Activated T-cell treated with anti-CD3 and anti-CD28 coated beads, Interleukin-2, amount 50 U/mL, for 24 hours (primary cell): ENCODE results near the gene NDUFS3.
A peak's percentile ranks its signal among the peaks of the same experiment; 100 is the strongest.

Experiments
- DNase-seq: peaks from one replicate; pipeline ENCODE4 v3.0.0-alpha.2; 2020
- H3K27ac Mint-ChIP-seq: 2 replicates; pipeline ENCODE4 v1.8.0; 2020; ENCODE audit warnings: mild to moderate bottlenecking, mixed read lengths
- H3K27me3 Mint-ChIP-seq: 2 replicates; pipeline ENCODE4 v1.8.0; 2020; ENCODE audit warnings: mixed read lengths
- H3K36me3 Mint-ChIP-seq: 2 replicates; pipeline ENCODE4 v1.8.0; 2020; ENCODE audit warnings: low read depth, mixed read lengths
- H3K4me1 Mint-ChIP-seq: 2 replicates; pipeline ENCODE4 v1.8.0; 2020; ENCODE audit warnings: low read depth, mixed read lengths
- H3K4me3 Mint-ChIP-seq: 2 replicates; pipeline ENCODE4 v1.8.0; 2020; ENCODE audit warnings: mild to moderate bottlenecking, moderate library complexity, mixed read lengths
- H3K9me3 Mint-ChIP-seq: 2 replicates; pipeline ENCODE4 v1.8.0; 2020; ENCODE audit warnings: mixed read lengths

The NDUFS3 gene

GRCh38 chr11:47570651-47571356, 8.1 kb upstream of the NDUFS3 start:
- no peaks in the 10 kb centered on the region for H3K27me3 Mint-ChIP-seq
- DNase-seq: no peak
- H3K9me3 Mint-ChIP-seq: no peaks in the 10 kb centered on the region
- no peak overlapping the region for H3K4me3 Mint-ChIP-seq
- H3K4me1 Mint-ChIP-seq: peaks cover 27% of the 10 kb centered on the region
- peaks cover 86% of the 10 kb centered on the region for H3K36me3 Mint-ChIP-seq
- H3K27ac Mint-ChIP-seq: peak overlapping the region; percentile 88

- DNase-seq: no peak
- H3K27me3 Mint-ChIP-seq: no peaks in the 10 kb centered on the region
- peak overlapping the region; percentile 88 for H3K27ac Mint-ChIP-seq
- H3K9me3 Mint-ChIP-seq: no peaks in the 10 kb centered on the region
- peaks cover 26% of the 10 kb centered on the region for H3K4me1 Mint-ChIP-seq
- H3K4me3 Mint-ChIP-seq: no peak overlapping the region
- peaks cover 88% of the 10 kb centered on the region for H3K36me3 Mint-ChIP-seq
Measured at GRCh38 chr11:47571357-47571729, 7.5 kb upstream of the NDUFS3 start.

- DNase-seq: no peak
- peaks cover 23% of the 10 kb centered on the region for H3K4me1 Mint-ChIP-seq
- H3K27ac Mint-ChIP-seq: peak overlapping the region; percentile 69
- H3K9me3 Mint-ChIP-seq: no peaks in the 10 kb centered on the region
- H3K36me3 Mint-ChIP-seq: peaks cover 88% of the 10 kb centered on the region
- no peaks in the 10 kb centered on the region for H3K27me3 Mint-ChIP-seq
- no peak overlapping the region for H3K4me3 Mint-ChIP-seq
Measured at GRCh38 chr11:47571895-47572294, 7.0 kb upstream of the NDUFS3 start.

GRCh38 chr11:47572715-47573255, 6.1 kb upstream of the NDUFS3 start:
- Mint-ChIP-seq H3K9me3 (no peaks in the 10 kb centered on the region), H3K4me3 (no peak overlapping the region), H3K4me1 (peaks cover 31% of the 10 kb centered on the region), H3K36me3 (peaks cover 97% of the 10 kb centered on the region), H3K27me3 (no peaks in the 10 kb centered on the region), H3K27ac (peak overlapping the region; percentile 69)
- DNase-seq: no peak

- no peaks in the 10 kb centered on the region for H3K27me3 Mint-ChIP-seq
- H3K9me3 Mint-ChIP-seq: no peaks in the 10 kb centered on the region
- no peak overlapping the region for H3K4me3 Mint-ChIP-seq
- H3K36me3 Mint-ChIP-seq: peaks cover 99% of the 10 kb centered on the region
- no peak for DNase-seq
- H3K4me1 Mint-ChIP-seq: peaks cover 35% of the 10 kb centered on the region
- H3K27ac Mint-ChIP-seq: peak overlapping the region; percentile 18
Measured at GRCh38 chr11:47573321-47573720, 5.6 kb upstream of the NDUFS3 start.

GRCh38 chr11:47577460-47578041, 1.3 kb upstream of the NDUFS3 start:
- no peak for DNase-seq
- Mint-ChIP-seq H3K27me3 (no peaks in the 10 kb centered on the region), H3K27ac (peak overlapping the region; percentile 99), H3K4me3 (peak overlapping the region; percentile 93), H3K9me3 (no peaks in the 10 kb centered on the region), H3K4me1 (peaks cover 44% of the 10 kb centered on the region), H3K36me3 (peaks cover 99% of the 10 kb centered on the region)

GRCh38 chr11:47583844-47584243, 5.0 kb downstream of the NDUFS3 start:
- peaks cover 20% of the 10 kb centered on the region for H3K4me1 Mint-ChIP-seq
- peaks cover 78% of the 10 kb centered on the region for H3K36me3 Mint-ChIP-seq
- no peaks in the 10 kb centered on the region for H3K27me3 Mint-ChIP-seq
- H3K4me3 Mint-ChIP-seq: no peak overlapping the region
- H3K27ac Mint-ChIP-seq: no peak overlapping the region
- no peak for DNase-seq
- H3K9me3 Mint-ChIP-seq: no peaks in the 10 kb centered on the region

GRCh38 chr11:47586098-47586855, 7.4 kb downstream of the NDUFS3 start, which contains the start of gene FAM180B:
TSS of gene FAM180B (plus strand) at chr11:47586678. CDS start at chr11:47586769, 91 bp downstream.
- Mint-ChIP-seq H3K4me1 (peaks cover 4% of the 10 kb centered on the region), H3K36me3 (peaks cover 55% of the 10 kb centered on the region)

GRCh38 chr11:47587039-47587716, 8.3 kb downstream of the NDUFS3 start:
- H3K4me3 Mint-ChIP-seq: no peak overlapping the region
- DNase-seq: no peak
- H3K36me3 Mint-ChIP-seq: peaks cover 46% of the 10 kb centered on the region
- H3K27ac Mint-ChIP-seq: no peak overlapping the region
- peaks cover 2% of the 10 kb centered on the region for H3K4me1 Mint-ChIP-seq
- no peaks in the 10 kb centered on the region for H3K9me3 Mint-ChIP-seq
- peaks cover 5% of the 10 kb centered on the region for H3K27me3 Mint-ChIP-seq

More at GRCh38 chr11:47586098-47586855, 7.4 kb downstream of the NDUFS3 start, which contains the start of gene FAM180B:
- no peak for DNase-seq
- no peak within 1 kb of the TSS for H3K4me3 Mint-ChIP-seq
- no peaks in the 10 kb centered on the region for H3K27me3 Mint-ChIP-seq
- no peak within 1 kb of the TSS for H3K27ac Mint-ChIP-seq
- no peaks in the 10 kb centered on the region for H3K9me3 Mint-ChIP-seq

- no peaks in the 10 kb centered on the region for H3K9me3 Mint-ChIP-seq
- H3K36me3 Mint-ChIP-seq: peaks cover 40% of the 10 kb centered on the region
- H3K27ac Mint-ChIP-seq: no peak overlapping the region
- peaks cover 11% of the 10 kb centered on the region for H3K27me3 Mint-ChIP-seq
- DNase-seq: no peak
- H3K4me3 Mint-ChIP-seq: no peak overlapping the region
- no peaks in the 10 kb centered on the region for H3K4me1 Mint-ChIP-seq
Measured at GRCh38 chr11:47587723-47588326, 9.0 kb downstream of the NDUFS3 start.

GRCh38 chr11:47589118-47589517, 10.2 kb downstream of the NDUFS3 start:
- H3K27me3 Mint-ChIP-seq: peaks cover 23% of the 10 kb centered on the region
- H3K4me3 Mint-ChIP-seq: no peak overlapping the region
- no peak for DNase-seq
- peaks cover 27% of the 10 kb centered on the region for H3K36me3 Mint-ChIP-seq
- no peaks in the 10 kb centered on the region for H3K9me3 Mint-ChIP-seq
- H3K4me1 Mint-ChIP-seq: peaks cover 7% of the 10 kb centered on the region
- H3K27ac Mint-ChIP-seq: no peak overlapping the region

- peaks cover 22% of the 10 kb centered on the region for H3K36me3 Mint-ChIP-seq
- H3K27ac Mint-ChIP-seq: no peak overlapping the region
- H3K4me1 Mint-ChIP-seq: peaks cover 7% of the 10 kb centered on the region
- H3K9me3 Mint-ChIP-seq: no peaks in the 10 kb centered on the region
- peaks cover 26% of the 10 kb centered on the region for H3K27me3 Mint-ChIP-seq
- H3K4me3 Mint-ChIP-seq: no peak overlapping the region
- no peak for DNase-seq
Measured at GRCh38 chr11:47589584-47589976, 10.7 kb downstream of the NDUFS3 start.

GRCh38 chr11:47589977-47590861, 11.3 kb downstream of the NDUFS3 start:
- Mint-ChIP-seq H3K4me1 (peaks cover 7% of the 10 kb centered on the region), H3K9me3 (no peaks in the 10 kb centered on the region), H3K36me3 (peaks cover 16% of the 10 kb centered on the region), H3K27me3 (peaks cover 33% of the 10 kb centered on the region), H3K27ac (no peak overlapping the region), H3K4me3 (no peak overlapping the region)
- DNase-seq: no peak
